OCI-LY7 (cell line): ENCODE measurements around the gene YKT6.

Experiments
- EZH2phosphoT487 ChIP-seq: fragments of 200-600 bp; sonication (generic); IDR thresholded peaks from 2 replicates; pipeline ENCODE4 v1.6.1; 2018; ENCODE audit warnings: low read depth, borderline replicate concordance, mild to moderate bottlenecking, mixed run types, antibody characterized with exemption, low read length, moderate library complexity, mixed read lengths
- TF ChIP-seq, protein P1 (sequence below): fragments of 200-600 bp; sonication (generic); conservative IDR thresholded peaks from 2 replicates; pipeline ENCODE4 v1.5.1; 2014; ENCODE audit warnings: mild to moderate bottlenecking, antibody characterized with exemption, low read length, moderate library complexity, mixed read lengths

DNA sequence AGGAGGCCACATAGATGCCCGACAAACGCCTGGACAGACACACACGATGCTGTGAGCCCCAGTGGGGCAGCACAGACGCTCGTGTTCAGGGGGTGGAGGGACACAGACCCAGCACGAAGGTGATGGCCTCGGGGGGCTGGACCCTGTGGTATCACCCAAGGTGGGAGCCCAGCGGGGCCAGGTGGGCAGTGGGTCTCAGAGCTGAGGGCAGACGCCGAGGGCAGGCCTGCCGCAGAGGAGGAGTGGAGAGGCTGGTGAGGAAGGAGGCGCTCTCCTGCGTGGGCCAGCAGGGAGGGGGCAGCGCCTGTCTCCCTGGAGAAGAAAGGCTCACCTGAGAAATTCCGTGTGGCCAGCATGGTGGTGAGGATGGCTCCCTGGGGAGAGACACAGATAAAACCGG is 39.6 kb downstream of the YKT6 start:
- TF ChIP-seq, protein P1, sequence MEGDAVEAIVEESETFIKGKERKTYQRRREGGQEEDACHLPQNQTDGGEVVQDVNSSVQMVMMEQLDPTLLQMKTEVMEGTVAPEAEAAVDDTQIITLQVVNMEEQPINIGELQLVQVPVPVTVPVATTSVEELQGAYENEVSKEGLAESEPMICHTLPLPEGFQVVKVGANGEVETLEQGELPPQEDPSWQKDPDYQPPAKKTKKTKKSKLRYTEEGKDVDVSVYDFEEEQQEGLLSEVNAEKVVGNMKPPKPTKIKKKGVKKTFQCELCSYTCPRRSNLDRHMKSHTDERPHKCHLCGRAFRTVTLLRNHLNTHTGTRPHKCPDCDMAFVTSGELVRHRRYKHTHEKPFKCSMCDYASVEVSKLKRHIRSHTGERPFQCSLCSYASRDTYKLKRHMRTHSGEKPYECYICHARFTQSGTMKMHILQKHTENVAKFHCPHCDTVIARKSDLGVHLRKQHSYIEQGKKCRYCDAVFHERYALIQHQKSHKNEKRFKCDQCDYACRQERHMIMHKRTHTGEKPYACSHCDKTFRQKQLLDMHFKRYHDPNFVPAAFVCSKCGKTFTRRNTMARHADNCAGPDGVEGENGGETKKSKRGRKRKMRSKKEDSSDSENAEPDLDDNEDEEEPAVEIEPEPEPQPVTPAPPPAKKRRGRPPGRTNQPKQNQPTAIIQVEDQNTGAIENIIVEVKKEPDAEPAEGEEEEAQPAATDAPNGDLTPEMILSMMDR: no peak
- TF ChIP-seq EZH2phosphoT487: no peak
